T-helper 9 cell (primary cell): ENCODE measurements around the gene NIPAL3.

ENCODE experiments used
- DNase-seq: peaks from one replicate; pipeline ENCODE4 v3.0.0-alpha.2; 2020

NIPAL3 gene

GRCh38 chr1:24391882-24392603, 23.6 kb upstream of the NIPAL3 start:
- peak; percentile 52 for DNase-seq

GRCh38 chr1:24392604-24392946, 23.0 kb upstream of the NIPAL3 start:
- DNase-seq, result no peak

- DNase-seq, result no peak
These were observed 22.5 kb upstream of the NIPAL3 start for GRCh38 chr1:24392982-24393650.

GRCh38 chr1:24393892-24394291, 21.7 kb upstream of the NIPAL3 start:
- no peak for DNase-seq

- no peak for DNase-seq
These were observed 15.5 kb upstream of the NIPAL3 start for GRCh38 chr1:24400065-24400464.

- no peak for DNase-seq
These were observed 11.8 kb upstream of the NIPAL3 start for GRCh38 chr1:24403806-24404205.

GRCh38 chr1:24406788-24407187, 8.8 kb upstream of the NIPAL3 start:
- no peak for DNase-seq

- DNase-seq, result no peak
These were observed 6.1 kb upstream of the NIPAL3 start for GRCh38 chr1:24409535-24409934.

GRCh38 chr1:24410750-24411149, 4.9 kb upstream of the NIPAL3 start:
- DNase-seq, result no peak

GRCh38 chr1:24411963-24412362, 3.6 kb upstream of the NIPAL3 start:
- DNase-seq, result no peak

- no peak for DNase-seq
These were observed 3.2 kb upstream of the NIPAL3 start for GRCh38 chr1:24412408-24412807.

- peak; percentile 50 for DNase-seq
These were observed 2.0 kb upstream of the NIPAL3 start, which contains the start of gene STPG1 for GRCh38 chr1:24413350-24414163. TSS of gene STPG1 (minus strand) at chr1:24413782. CDS start at chr1:24401388, 12,394 bp downstream.

- DNase-seq, result no peak
These were observed 748 bp upstream of the NIPAL3 start for GRCh38 chr1:24414775-24415333.

- peak; percentile 16 for DNase-seq
These were observed 486 bp downstream of the NIPAL3 start for GRCh38 chr1:24415910-24416665.

- peak; percentile 10 for DNase-seq
These were observed 1.2 kb downstream of the NIPAL3 start for GRCh38 chr1:24416666-24417391.

- DNase-seq, result no peak
These were observed 2.1 kb downstream of the NIPAL3 start for GRCh38 chr1:24417681-24418080.

GRCh38 chr1:24418898-24419628, 3.5 kb downstream of the NIPAL3 start:
- no peak for DNase-seq

- no peak for DNase-seq
These were observed 4.9 kb downstream of the NIPAL3 start for GRCh38 chr1:24420547-24420946.

- DNase-seq, result no peak
These were observed 5.9 kb downstream of the NIPAL3 start for GRCh38 chr1:24421502-24421901.

- no peak for DNase-seq
These were observed 8.6 kb downstream of the NIPAL3 start for GRCh38 chr1:24424207-24424606.

GRCh38 chr1:24424990-24425389, 9.4 kb downstream of the NIPAL3 start:
- no peak for DNase-seq
